GM19463 (cell line): Measurements from ENCODE around the gene FGGY.
"Not testable (repeated sequence)": the region's sequence is repeated elsewhere in the genome, so short reads cannot be mapped to it uniquely, and the experiment has no call there.

Experiments
- ATAC-seq: cut with Tn5 transposase; IDR thresholded peaks from one replicate; pipeline ENCODE4 v1.9.1; 2021; ENCODE audit warnings: mild to moderate bottlenecking, moderate library complexity; ENCODE audit not compliant: unreplicated experiment

FGGY gene

GRCh38 chr1:59716832-59717231 is 419.9 kb downstream of the FGGY start:
- no peak for ATAC-seq

- no peak for ATAC-seq
Observed at GRCh38 chr1:59718064-59718988, 421.4 kb downstream of the FGGY start.

GRCh38 chr1:59718989-59719360 is 422.1 kb downstream of the FGGY start:
- ATAC-seq, result no peak

GRCh38 chr1:59720326-59721115 is 423.6 kb downstream of the FGGY start:
- no peak for ATAC-seq

GRCh38 chr1:59730302-59730701 is 433.4 kb downstream of the FGGY start:
- no peak for ATAC-seq

GRCh38 chr1:59730759-59731478 is 434.0 kb downstream of the FGGY start:
- ATAC-seq, result peak; percentile 68

- ATAC-seq, result no peak
Observed at GRCh38 chr1:59731591-59731990, 434.7 kb downstream of the FGGY start.

GRCh38 chr1:59732214-59732955 is 435.5 kb downstream of the FGGY start:
- ATAC-seq, result no peak

GRCh38 chr1:59733443-59734141 is 436.7 kb downstream of the FGGY start:
- ATAC-seq, result no peak

- ATAC-seq, result not testable (repeated sequence)
Observed at GRCh38 chr1:59735927-59736326, 439.0 kb downstream of the FGGY start.

GRCh38 chr1:59736744-59737143 is 439.9 kb downstream of the FGGY start:
- no peak for ATAC-seq

- no peak for ATAC-seq
Observed at GRCh38 chr1:59737638-59738037, 440.7 kb downstream of the FGGY start.

- no peak for ATAC-seq
Observed at GRCh38 chr1:59738152-59738551, 441.3 kb downstream of the FGGY start.

GRCh38 chr1:59738591-59739015 is 441.7 kb downstream of the FGGY start:
- no peak for ATAC-seq

- ATAC-seq, result no peak
Observed at GRCh38 chr1:59739111-59739510, 442.2 kb downstream of the FGGY start.

GRCh38 chr1:59742526-59742925 is 445.6 kb downstream of the FGGY start:
- no peak for ATAC-seq

- no peak for ATAC-seq
Observed at GRCh38 chr1:59743324-59744091, 446.6 kb downstream of the FGGY start.

- no peak for ATAC-seq
Observed at GRCh38 chr1:59747420-59748024, 450.6 kb downstream of the FGGY start.

GRCh38 chr1:59748123-59748522 is 451.2 kb downstream of the FGGY start:
- ATAC-seq, result no peak
